DOHH2 (cell line): Measurements from ENCODE around the gene INTS15.

Experiments used
- CTCF ChIP-seq: fragments of 200-600 bp; sonication (generic); IDR thresholded peaks from one replicate; pipeline ENCODE4 v1.5.1; 2014; ENCODE audit warnings: antibody characterized with exemption, mild to moderate bottlenecking, low read depth, low read length; ENCODE audit not compliant: poor library complexity, severe bottlenecking
- EZH2phosphoT487 ChIP-seq: fragments of 200-600 bp; sonication (generic); IDR thresholded peaks from 2 replicates; pipeline ENCODE4 v1.6.1; 2017; ENCODE audit warnings: borderline replicate concordance, mild to moderate bottlenecking, antibody characterized with exemption, low read length, moderate library complexity, mixed read lengths

DNA sequence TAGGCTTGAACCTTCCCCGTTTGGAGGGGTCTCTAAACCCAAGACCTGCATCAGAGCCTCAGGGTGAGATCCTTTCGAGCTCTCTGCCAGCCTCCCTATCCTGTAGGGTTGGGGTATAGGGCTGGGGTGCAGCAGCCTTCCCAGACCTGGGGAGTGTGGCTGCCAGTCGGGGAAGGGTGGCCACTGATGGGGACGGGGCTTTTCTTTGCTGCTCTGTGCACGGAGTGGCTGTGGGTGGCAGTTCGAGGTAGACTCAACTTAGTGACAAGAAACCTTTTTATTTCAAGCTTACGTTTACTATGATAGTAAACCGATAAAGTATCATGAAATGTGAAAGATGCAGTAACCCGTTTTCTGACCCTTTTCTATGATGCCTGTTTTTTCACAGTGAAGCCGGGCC lies 60.3 kb downstream of the INTS15 start:
- no peak for TF ChIP-seq EZH2phosphoT487
- TF ChIP-seq CTCF: no peak
